ENCODE measurements around the gene MECP2.

Gene MECP2

DNA sequence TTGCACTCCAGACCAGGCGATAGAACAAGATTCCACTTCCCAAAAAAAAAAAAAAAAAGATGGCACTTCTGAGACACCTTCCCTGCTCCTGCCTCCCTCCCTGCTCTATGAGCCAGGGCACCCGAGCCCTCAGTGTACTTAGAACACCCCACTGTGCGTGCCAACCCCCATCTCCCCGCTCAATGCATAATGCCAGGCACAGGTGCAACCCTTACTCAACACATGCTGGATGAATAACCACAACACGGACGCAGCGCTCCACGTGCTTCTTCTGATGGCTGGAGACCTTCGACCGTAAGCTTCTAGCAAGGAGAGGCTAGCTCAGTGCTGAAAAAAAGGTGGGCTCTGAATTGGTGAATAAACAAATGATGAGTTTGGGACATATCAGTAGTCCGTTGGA lies 57.9 kb downstream of the MECP2 start:
- FAIRE-seq (no peak), DNase-seq (ENCODE audit: insufficient read length, low spot score) (no peak)

DNA sequence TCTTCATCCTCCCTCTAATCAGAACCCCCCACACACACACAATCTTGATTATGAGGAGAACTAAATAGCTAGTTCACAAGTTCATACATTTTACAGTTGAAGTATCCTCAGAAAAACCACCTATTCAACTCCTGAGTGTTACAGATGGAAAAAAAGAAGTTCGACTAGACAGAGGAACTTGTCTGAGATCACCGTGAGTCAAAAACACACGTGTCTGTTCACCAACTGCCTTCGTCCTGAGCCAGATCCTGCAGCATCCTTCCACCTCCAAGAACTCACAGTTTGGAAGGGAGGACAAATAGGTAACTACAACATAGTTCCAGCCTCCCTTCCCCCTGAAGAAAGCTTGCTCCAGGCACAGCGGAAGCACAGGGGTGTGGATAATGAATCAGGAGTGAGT lies 58.9 kb downstream of the MECP2 start:
- FAIRE-seq (no peak), DNase-seq (ENCODE audit: insufficient read length, low spot score) (no peak)

DNA sequence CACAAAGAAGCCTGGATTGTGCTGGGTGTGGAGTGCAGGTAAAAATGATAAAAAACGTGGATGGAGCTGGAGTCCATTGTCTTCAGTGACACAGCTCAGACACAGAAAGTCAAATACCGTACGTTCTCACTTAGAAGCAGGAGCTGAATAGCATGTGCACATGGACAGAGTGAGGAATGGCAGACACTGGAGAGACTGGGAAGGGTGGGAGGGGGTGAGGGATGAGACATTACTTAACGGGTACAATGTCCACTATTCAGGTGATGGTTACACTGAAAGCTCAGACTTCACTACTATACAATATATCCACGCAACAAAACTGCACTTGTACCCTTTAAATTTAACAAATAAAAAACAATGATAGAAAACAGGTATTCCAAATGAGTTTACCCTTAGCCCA lies 59.8 kb downstream of the MECP2 start:
- DNase-seq (ENCODE audit: insufficient read length, low spot score) (no peak), FAIRE-seq (no peak)

DNA sequence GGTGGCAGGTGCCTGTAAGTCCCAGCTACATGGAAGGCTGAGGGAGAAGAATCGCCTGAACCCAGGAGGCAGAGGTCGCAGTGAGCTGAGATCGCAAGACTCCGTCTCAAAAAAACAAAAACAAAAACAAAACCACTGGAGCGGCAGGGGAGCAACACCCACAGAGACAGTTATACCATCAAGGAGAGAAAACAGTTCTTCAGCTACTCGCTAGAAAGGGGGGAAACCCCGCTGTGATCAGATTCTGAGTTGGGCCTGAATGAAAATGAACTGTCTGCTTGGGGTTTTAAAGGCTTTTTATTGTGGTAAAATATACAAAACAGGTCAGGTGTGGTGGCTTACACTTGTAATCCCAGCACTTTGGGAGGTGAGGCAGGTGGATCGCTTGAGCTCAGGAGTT lies 61.0 kb downstream of the MECP2 start:
- DNase-seq (ENCODE audit: insufficient read length, low spot score): no peak
- FAIRE-seq: no peak

DNA sequence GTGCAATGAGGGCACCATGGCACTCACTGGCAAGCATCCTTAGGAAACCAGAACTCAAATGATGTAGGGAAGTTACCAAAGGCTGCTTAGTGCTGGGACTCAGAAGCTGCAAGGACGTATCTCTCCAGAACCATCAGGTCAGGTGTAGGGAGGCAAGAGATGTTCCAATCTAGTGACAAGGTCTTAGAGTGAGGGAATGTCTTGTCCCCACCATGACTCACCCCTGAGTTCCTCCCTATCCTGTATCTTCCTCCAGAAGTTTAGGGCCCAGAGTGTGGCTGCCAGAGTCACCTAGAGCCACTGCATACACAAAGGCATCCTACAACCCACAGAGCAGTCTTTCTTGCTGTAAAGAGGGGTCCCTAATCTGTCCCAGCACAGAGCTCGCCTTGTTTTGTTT lies 63.7 kb downstream of the MECP2 start:
- FAIRE-seq (no peak), DNase-seq (ENCODE audit: insufficient read length, low spot score) (no peak)

DNA sequence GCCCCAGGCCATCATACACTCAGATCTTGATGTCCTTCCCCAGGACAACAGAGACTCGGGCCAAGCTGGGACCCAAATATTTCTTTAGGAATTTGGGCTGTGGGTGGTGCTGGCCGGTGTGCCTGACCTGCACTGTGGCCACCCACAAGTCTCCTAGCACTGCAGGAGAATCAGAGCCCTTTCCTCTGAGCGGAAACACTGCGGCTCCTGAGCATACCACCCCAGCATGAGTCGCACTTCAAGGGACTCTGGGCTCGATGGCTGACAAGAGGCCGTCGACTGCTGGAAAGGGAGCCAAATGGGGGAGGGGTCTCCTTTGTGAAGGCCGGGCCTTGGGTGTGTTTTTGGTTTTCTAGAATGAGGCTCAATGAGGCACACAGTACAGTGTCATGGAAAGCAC lies 64.9 kb downstream of the MECP2 start:
- FAIRE-seq (no peak), DNase-seq (ENCODE audit: insufficient read length, low spot score) (no peak)

DNA sequence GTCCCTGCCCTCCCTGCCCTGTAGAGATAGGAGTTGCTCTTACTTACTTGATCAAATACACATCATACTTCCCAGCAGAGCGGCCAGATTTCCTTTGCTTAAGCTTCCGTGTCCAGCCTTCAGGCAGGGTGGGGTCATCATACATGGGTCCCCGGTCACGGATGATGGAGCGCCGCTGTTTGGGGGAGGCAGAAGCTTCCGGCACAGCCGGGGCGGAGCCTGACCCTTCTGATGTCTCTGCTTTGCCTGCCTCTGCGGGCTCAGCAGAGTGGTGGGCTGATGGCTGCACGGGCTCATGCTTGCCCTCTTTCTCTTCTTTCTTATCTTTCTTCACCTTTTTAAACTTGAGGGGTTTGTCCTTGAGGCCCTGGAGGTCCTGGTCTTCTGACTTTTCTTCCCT lies 65.4 kb downstream of the MECP2 start:
- DNase-seq (ENCODE audit: insufficient read length, low spot score) (no peak), FAIRE-seq (no peak)

DNA sequence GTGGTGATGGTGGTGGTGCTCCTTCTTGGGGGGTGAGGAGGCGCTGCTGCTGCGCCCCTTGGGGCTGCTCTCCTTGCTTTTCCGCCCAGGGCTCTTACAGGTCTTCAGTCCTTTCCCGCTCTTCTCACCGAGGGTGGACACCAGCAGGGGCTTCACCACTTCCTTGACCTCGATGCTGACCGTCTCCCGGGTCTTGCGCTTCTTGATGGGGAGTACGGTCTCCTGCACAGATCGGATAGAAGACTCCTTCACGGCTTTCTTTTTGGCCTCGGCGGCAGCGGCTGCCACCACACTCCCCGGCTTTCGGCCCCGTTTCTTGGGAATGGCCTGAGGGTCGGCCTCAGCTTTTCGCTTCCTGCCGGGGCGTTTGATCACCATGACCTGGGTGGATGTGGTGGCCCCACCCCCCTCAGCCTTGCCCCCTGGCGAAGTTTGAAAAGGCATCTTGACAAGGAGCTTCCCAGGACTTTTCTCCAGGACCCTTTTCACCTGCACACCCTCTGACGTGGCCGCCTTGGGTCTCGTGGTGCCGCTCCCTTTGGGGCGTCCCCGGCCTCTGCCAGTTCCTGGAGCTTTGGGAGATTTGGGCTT lies 66.7 kb downstream of the MECP2 start:
- DNase-seq (ENCODE audit: insufficient read length, low spot score): no peak
- no peak for FAIRE-seq

DNA sequence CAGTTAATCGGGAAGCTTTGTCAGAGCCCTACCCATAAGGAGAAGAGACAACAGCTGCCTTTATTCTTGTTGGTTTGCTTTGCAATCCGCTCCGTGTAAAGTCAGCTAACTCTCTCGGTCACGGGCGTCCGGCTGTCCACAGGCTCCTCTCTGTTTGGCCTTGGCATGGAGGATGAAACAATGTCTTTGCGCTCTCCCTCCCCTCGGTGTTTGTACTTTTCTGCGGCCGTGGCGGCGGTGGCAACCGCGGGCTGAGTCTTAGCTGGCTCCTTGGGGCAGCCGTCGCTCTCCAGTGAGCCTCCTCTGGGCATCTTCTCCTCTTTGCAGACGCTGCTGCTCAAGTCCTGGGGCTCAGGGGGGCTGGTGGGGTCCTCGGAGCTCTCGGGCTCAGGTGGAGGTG lies 67.3 kb downstream of the MECP2 start:
- DNase-seq (ENCODE audit: insufficient read length, low spot score) (no peak), FAIRE-seq (no peak)

DNA sequence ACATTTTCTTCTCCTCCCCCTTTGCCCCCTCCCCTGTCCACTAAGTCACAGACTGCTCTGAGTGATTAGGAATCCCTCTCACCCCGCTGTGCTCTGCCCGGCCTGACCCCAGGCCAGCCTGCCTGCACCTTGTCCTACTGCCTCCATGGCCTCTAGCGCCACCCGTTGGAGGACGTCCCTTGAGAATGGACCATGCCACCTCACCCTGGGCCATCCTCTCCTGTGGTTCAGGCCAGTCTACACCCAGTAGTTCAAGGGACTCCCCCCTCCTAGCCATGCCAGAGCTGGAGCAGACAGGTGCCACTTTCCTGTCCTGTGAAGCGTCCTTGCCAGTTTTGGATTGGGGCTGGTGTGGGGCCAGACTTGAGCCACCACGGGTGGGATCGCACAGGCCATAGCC lies 68.1 kb downstream of the MECP2 start:
- DNase-seq (ENCODE audit: insufficient read length, low spot score): no peak

DNA sequence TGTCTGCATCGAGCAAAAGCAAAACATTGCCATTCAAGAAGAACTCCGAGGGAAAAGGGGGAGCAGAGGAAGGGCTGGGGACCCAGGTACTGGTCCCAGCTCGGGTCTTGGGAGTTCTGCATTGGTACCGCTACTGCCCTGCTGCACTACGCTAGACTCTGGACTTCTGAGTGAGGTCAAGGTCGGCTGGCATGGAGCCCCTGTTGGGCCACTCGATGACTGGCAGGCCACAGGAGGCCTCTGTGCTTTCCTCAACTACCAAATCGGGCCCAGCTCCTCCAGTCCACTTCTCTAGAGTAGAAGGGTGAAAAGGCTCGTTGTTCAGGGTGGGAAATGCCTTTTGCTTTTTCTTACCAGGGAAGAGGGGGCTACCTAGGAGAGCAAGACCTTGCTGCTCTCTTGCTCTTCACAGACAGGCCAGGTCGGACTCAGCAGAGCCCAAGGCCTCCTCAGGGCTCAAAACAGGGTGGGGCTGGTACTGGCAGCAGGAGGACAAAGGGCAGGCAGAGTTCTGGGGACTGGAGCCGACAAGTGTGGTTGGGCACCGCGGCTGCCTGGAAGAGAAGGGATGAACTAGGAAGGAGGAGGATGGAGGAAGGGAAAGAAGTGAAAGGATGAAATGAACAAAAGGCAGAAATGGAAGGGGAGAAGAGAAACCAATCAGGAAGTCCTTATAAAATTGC lies 68.9 kb downstream of the MECP2 start:
- DNase-seq (ENCODE audit: insufficient read length, low spot score): no peak
- FAIRE-seq: no peak

More for the DNA sequence above, 68.1 kb downstream of the MECP2 start:
- FAIRE-seq: no peak

DNA sequence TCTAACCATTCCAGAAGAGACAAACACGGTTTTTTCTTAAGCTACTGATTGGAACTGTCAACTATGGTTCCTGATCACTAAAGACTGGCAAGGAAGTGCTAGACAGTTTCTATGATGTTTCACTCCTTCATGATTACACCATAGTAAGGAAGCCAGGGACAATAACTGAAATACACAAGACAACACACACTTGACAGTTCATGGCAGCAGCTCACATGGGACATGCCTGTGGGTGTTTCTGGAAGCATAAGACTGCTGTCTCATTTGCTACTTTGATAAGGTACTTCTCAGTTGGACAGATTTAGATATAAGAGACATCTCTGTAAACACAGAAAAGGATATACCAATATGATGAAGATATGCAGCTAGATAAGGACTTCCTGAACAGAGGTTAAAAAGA lies 69.5 kb downstream of the MECP2 start:
- no peak for FAIRE-seq

DNA sequence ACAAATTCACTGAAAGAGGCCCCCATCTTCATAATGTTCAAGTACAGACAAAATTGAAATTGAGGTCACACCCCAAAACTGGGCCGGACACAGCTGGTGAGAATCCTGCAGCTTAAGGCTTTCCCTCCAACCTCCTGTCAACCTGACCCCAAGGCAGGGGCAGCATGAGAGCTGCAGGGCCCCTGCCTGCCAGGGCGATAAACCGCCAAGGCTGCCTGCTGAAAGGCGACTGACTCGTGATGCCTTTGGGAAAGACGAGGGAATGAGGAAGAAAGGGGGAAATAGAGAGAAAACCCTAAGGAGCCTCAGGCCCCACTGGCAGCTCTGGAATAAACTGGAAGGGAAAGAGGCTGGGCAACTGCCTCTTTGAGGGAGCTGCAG lies 70.5 kb downstream of the MECP2 start:
- FAIRE-seq (no peak), DNase-seq (ENCODE audit: insufficient read length, low spot score) (no peak)

More for the DNA sequence above, 69.5 kb downstream of the MECP2 start:
- DNase-seq (ENCODE audit: insufficient read length, low spot score): no peak

DNA sequence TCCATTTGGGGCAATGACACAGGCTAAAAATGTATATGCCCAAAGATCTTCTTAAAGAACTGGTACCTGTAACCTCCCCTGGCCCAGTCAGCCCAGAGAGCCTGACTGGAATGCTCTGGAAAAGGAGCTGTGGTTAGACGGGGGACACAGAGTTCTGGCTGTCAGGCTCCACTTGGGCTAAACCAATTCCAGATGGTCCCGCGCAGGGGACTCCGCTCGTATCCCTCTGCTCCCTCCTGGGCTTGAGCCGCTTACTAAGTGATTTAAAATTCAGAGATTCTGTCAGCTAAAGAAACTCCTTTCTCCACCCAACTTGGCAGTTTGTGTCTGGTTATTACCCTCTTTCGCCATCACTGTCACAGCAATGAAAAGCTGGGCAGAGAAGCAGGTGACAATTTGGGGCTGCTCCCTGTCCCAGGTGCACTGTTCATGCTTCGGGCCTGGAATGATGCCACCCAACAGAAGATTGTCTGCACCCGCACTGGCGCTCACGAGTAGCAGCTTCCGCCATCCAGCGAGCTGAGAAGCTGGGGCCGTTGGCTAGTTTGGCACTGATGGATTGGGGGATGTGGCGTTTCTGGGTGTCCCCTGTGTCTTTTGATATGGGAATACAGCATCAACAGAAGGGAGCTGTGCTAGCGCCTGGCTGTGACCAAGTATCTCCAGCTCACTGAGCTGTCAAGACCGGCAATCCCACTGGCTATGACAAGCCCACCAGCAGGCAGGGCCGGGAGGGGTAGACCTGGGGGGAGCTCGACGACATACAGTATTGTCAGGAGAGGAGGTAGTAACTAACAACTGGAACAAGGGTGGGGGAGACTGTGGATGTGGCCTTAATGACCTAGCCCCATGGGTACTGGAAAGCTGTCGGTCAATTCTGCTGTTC lies 71.1 kb downstream of the MECP2 start:
- no peak for FAIRE-seq
- DNase-seq (ENCODE audit: insufficient read length, low spot score): no peak

DNA sequence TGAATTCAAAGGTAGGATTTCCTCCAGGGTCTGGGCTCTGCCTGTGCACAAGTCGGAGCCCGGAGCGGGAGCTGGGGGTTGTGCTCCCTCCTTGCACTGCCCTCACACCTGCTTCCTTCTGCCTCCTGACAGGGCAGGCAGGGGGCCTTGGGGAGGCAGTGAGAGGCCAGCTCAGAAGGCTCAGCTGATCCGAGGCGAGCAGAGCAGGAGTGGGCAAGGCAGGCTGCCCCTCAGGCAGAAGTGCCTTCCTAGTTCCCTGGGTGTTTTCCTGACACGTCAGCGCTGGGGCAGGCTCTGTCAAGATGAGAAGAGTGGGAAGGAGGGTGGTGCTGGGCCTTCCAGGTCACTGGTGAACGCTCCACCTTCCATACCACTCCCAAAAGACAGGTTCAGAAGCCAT lies 72.3 kb downstream of the MECP2 start:
- FAIRE-seq: no peak
- no peak for DNase-seq (ENCODE audit: insufficient read length, low spot score)

DNA sequence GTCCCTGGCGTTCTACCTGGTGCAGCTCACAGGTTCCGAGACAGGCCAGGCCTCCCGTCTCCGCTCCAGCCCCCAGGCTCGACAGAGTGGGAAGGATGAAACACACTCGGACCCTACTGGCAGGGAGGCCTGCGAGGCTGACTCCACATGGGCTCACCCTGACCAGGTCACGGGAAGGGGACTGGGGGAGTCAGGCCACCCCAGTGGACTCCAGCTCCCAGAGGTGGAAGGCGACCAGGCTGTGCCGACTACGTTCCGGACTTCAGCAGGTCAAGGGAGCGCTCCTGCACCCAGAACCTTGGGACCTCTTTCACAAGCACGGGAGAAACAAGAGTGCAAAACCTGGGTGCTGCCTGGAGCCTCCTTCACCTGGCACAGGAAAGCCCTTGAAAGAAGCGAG lies 73.2 kb downstream of the MECP2 start:
- FAIRE-seq: no peak
- DNase-seq (ENCODE audit: insufficient read length, low spot score): no peak

DNA sequence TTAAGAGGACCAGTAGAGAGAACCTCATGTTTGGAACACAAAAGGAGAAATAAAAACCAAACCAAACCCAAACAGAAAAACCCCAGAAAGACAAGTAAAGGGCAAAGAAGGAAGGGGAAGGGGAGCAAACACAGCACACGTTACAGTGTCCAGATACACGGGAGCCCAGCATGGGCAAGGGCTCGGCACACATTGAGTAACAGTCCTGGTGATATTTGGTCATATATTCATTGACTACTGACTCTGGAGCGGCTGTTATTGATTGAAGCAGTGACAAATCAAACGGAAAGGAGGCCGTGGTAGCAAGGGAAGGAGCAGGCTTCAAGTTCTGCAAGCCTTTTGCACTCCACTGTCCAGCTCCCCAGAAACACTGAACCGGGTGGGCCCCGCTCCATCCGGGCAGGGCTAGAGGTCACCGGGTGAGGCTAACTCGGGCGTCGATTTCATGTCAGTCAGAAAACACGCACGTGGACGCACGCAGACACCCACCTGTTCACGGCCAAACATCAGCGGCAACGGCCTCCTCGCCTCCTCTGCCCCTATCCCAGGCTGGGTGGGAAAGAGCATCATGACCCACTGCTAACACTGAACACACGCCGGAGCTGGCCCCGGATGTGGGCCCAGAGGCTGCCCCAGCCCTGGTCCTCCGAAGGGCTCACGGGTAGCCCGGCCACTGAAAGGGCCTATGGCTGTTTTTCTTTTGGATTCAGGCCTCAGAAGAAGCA lies 74.1 kb downstream of the MECP2 start:
- DNase-seq (ENCODE audit: insufficient read length, low spot score): no peak
- FAIRE-seq: no peak

DNA sequence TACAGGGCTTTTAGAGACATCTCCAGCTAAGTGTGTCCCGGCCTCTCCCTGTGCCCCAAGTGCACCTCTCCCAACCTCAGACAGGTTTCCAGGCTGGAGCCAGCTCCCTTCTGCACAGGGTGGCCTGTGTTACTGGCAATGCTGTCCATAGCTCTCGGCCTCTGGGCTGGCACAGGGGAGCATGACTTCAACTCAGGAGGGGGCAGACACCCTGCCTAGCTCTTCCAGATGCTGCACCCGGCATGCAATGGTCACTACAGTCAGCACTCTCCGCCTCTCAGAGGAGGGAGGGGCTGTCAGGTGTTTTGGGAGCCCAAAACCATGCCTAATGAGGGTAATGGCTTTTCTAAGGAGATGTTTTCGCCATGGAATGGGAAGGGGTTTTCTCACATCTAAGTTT lies 75.4 kb downstream of the MECP2 start:
- DNase-seq (ENCODE audit: insufficient read length, low spot score) (no peak), FAIRE-seq (no peak)

DNA sequence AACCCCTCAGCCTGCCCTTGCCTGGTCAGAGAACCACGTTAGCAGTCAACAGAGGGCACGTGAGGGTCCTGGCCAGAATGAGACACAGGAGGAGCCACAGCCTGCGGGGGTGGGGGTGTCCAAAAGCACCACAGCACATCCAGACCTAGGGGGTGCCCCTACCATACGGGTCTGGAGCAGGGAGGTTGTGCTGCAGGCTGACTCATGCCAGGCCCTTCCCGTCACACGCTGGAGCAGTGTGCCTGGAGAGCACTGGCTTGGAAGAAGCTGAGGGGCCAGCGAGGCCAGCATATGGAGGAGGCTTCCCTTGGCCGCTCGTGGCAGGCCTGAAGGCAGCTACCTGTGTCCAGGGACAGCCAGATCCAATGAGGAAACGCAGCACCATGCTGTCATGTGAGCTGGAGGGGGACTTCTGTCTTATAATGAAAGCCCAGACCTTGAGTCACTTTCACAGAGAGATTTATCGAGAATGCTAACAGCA lies 76.3 kb downstream of the MECP2 start:
- DNase-seq (ENCODE audit: insufficient read length, low spot score) (no peak), FAIRE-seq (peak; percentile 42)

DNA sequence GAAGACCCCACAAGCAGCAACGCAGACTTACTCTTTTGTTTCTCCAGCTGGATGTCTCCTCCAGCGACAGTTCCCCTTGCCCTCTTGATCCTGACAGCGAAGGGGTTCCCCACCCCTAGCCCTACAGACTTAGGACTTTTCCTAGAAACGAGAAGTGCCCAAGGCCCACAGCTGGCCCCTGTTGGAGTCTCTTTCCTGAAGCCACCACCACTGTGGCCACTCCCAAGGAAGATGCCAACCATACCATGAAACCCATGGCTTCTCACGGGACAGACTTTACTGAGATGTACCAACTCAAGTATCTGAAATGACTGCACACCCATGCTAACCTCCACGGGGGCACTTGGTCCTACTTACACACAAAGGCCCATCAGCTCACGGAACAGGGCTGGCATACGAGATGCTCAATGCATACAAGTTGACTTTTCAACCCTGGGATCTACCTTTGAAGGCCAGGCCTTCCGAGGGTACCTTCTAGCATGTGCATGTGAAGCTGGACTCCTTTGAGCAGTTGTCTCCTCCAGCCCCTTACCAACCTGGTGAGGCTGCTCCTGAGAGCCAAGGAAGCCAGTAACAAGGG lies 76.9 kb downstream of the MECP2 start:
- FAIRE-seq (peak; percentile 93), DNase-seq (ENCODE audit: insufficient read length, low spot score) (no peak)
